Right atrium auricular region (tissue), 2 donors: ENCODE data around the gene JAG2. TPM values are rescaled to one million over a fixed set of nuclear protein-coding genes. Genes with fewer than 3 reads are reported as not detected.

ENCODE experiments used
- DNase-seq: peaks from one replicate; pipeline ENCODE4 v3.0.0-alpha.2; 2019; ENCODE audit warnings: low spot score
- H3K27ac ChIP-seq, 2 donors: fragments of 200-600 bp; sonication (generic); 1 replicate in 1 of 2; 2 replicates in 1 of 2; pipeline ENCODE4 v1.5.1; 2016 to 2019
- H3K27me3 ChIP-seq, 2 donors: fragments of 200-600 bp; sonication (generic); one replicate each; pipeline versions ENCODE4 v1.5.1 to v1.6.0; 2017 to 2019
- H3K36me3 ChIP-seq: fragments of 200-600 bp; sonication (generic); one replicate; pipeline ENCODE4 v1.5.1; 2016
- H3K4me1 ChIP-seq, 2 donors: fragments of 200-600 bp; sonication (generic); one replicate each; pipeline versions ENCODE4 v1.5.1 to v1.6.0; 2017 to 2019
- H3K4me3 ChIP-seq, 2 donors: fragments of 200-600 bp; sonication (generic); 1 replicate in 1 of 2; 2 replicates in 1 of 2; pipeline ENCODE4 v1.5.1; 2017 to 2019; ENCODE audit warnings: mild to moderate bottlenecking in 1 of 2, moderate library complexity in 1 of 2
- H3K9me3 ChIP-seq, 2 donors: fragments of 200-600 bp; sonication (generic); one replicate each; pipeline ENCODE4 v1.5.1; 2019
- total RNA-seq, 2 donors: library from RNA; depleted of rRNA; stranded (reverse); fragments of >200 nt; gene quantifications; one replicate each; pipeline ENCODE4 v1.1.0, GENCODE V29; 2016
- TF ChIP-seq, protein P1 (sequence below), 2 donors: fragments of 200-600 bp; sonication (generic); IDR thresholded peaks; one replicate each; pipeline ENCODE4 v1.5.1; 2019; ENCODE audit warnings: antibody characterized with exemption in 2 of 2

JAG2 gene
- total RNA-seq, 2 donors from 2014 or later: 14.5 to 17.3 TPM

DNA sequence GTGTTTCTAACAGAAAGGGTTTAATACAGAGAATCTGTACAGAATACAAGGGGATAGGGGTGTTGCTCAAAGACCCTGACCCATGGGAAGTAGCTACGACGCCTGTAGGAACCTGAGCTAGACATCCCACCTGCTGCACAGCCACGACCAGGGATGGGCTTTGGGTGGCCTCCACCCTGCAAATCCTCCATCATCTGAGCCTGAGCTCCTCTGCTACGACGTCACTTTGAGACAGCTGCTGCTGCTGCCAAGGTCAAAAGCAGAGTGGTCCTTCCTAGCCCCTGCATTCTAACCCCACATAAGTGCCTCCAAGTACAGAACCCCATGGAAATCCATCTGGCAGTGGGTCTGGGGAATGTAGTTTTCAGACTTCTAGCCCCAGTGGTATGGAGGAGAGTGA is 43.8 kb downstream of the JAG2 start:
- H3K4me1 ChIP-seq: no peaks in the 10 kb centered on the region
- no peak overlapping the region for H3K27ac ChIP-seq
- no peaks in the 10 kb centered on the region for H3K27me3 ChIP-seq
- H3K36me3 ChIP-seq: no peaks in the 10 kb centered on the region
- H3K4me3 ChIP-seq: no peak overlapping the region
- no peak for DNase-seq
- TF ChIP-seq, protein P1, sequence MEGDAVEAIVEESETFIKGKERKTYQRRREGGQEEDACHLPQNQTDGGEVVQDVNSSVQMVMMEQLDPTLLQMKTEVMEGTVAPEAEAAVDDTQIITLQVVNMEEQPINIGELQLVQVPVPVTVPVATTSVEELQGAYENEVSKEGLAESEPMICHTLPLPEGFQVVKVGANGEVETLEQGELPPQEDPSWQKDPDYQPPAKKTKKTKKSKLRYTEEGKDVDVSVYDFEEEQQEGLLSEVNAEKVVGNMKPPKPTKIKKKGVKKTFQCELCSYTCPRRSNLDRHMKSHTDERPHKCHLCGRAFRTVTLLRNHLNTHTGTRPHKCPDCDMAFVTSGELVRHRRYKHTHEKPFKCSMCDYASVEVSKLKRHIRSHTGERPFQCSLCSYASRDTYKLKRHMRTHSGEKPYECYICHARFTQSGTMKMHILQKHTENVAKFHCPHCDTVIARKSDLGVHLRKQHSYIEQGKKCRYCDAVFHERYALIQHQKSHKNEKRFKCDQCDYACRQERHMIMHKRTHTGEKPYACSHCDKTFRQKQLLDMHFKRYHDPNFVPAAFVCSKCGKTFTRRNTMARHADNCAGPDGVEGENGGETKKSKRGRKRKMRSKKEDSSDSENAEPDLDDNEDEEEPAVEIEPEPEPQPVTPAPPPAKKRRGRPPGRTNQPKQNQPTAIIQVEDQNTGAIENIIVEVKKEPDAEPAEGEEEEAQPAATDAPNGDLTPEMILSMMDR (IDR thresholded peaks at IDR 0.05): no peak
- peaks cover 0 to 28% of the 10 kb centered on the region in 2 donors for H3K9me3 ChIP-seq

DNA sequence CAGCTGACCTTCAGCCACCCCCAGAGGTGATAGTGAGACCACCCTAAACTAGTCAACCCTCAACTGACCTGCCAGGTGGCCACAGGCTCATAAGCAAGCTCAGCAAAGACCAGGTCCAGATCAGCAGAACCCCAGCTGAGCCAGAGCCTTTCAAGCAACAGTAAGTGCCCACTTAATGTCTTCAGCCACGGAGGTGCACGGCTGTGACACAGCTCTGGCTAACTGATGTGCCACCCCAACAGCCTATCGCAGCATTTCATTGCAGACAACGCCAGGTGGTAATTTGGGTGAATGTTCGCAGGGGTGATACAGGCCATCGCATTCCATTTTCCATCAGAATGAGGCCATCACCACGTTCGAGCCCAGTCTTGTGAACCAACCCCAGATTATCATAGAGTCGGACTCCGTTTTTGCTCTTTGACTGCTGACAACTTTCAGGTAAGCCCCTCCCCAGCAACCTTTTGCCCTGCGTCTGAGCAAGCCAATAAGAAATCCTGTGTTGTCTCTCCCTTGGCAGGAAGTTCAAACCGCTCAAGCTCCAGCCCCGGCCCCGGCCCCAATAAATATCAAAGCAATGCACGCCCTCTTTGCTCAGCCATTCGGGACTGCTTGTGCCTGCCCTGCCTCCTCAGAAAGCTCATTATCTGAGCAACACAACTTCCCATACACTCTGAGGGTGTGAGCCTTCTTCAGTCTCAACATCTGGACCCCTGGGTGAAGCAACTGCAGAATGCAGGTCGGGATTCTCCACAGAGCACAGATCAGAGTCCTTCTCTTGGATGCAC is 44.4 kb downstream of the JAG2 start:
- H3K36me3 ChIP-seq: no peaks in the 10 kb centered on the region

DNA sequence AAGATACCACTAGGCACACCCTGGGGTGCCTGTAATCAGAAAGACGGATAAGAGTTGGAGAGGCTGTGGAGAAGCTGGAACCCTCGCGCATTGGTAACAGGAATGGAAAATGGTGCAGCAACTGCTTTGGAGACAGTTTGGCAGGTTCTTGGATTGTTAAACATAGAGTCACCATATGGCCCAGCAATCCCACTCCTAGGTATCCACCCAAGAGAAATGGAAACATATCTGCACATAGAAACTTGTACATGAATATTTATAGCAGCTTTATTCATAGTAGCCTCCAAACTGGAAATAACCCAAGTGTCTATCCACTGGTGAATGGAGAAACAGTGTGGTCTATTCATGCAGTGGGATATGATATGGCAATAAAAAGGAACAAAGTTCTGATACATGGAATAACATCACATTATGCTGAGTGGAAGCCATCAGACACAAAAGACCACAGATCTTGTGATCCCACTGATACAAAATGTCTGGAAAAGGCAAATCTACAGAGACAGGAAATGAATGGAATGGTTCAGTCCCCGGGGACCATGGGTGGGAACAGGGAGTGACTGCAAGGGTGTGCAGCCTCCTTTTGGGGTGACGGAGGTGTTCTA is 45.4 kb downstream of the JAG2 start:
- no peak overlapping the region for H3K4me3 ChIP-seq
- no peaks in the 10 kb centered on the region for H3K4me1 ChIP-seq

More for the DNA sequence above, 44.4 kb downstream of the JAG2 start:
- TF ChIP-seq, protein P1 (IDR thresholded peaks at IDR 0.05): no peak
- H3K9me3 ChIP-seq: peaks cover 0 to 28% of the 10 kb centered on the region in 2 donors
- H3K27ac ChIP-seq: no peak overlapping the region
- H3K4me1 ChIP-seq: no peaks in the 10 kb centered on the region
- H3K4me3 ChIP-seq: no peak overlapping the region
- H3K27me3 ChIP-seq: no peaks in the 10 kb centered on the region
- no peak for DNase-seq

DNA sequence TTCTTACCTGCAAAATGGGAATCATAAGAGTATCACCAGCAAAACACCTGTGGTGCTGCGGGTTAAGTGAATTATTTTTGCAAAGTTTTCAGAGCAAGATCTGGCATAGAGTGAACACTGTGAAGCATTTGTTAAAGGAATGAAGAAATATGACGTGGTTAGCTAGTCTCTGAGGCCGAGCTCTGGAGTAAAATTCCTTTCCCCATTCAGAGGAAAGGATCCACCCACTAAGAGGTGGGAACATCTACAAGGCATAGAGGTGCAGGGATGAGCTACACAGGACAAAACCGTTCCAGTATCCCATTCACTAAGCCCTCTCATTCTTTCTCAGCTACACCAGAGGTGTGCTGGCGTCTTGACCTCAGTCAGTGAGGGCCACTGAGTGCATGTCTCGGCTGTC is 48.5 kb downstream of the JAG2 start:
- Histone ChIP-seq H3K4me3 (no peak overlapping the region), H3K4me1 (no peaks in the 10 kb centered on the region), H3K27me3 (no peaks in the 10 kb centered on the region), H3K9me3 (peaks cover 0 to 28% of the 10 kb centered on the region in 2 donors), H3K36me3 (no peaks in the 10 kb centered on the region), H3K27ac (no peak overlapping the region)
- no peak for DNase-seq
- TF ChIP-seq, protein P1 (IDR thresholded peaks at IDR 0.05): no peak

More for the DNA sequence above, 45.4 kb downstream of the JAG2 start:
- TF ChIP-seq, protein P1 (IDR thresholded peaks at IDR 0.05): no peak
- H3K27ac ChIP-seq: no peak overlapping the region
- no peak for DNase-seq
- H3K27me3 ChIP-seq: no peaks in the 10 kb centered on the region
- H3K36me3 ChIP-seq: no peaks in the 10 kb centered on the region
- peaks cover 0 to 28% of the 10 kb centered on the region in 2 donors for H3K9me3 ChIP-seq

DNA sequence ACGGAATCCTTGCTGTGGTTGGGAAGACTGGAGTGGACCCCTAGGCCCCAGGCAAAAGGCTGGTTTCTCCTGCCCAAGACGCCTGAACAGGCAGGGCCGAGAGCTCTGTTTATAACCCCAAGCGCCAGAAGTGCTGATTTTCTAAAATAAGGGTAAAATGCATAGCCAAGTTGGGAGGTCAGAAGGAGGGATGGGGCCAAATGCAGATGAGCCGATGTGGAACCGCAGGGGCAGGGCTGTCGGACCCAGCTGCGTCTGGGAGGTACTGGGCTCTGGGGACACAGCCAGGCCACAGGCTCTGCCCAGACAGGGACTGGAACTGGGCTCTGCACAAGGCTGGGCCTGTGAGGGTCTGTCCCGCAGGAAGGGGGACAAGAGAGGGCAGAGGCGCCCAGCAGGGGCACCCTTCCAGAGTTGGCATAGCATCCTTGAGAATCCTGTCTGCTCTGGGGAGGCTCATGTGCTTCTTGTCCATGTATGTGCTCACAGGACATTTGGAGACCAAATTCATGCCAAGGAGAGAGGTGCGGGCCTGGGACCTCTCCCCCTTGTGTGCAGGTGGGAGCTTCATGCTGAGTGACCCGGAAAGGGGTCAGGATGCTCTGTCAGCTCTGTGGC is 49.1 kb downstream of the JAG2 start:
- no peaks in the 10 kb centered on the region for H3K36me3 ChIP-seq
- H3K9me3 ChIP-seq: peaks cover 0 to 28% of the 10 kb centered on the region in 2 donors
- TF ChIP-seq, protein P1 (IDR thresholded peaks at IDR 0.05): no peak
- no peaks in the 10 kb centered on the region for H3K27me3 ChIP-seq
- no peak overlapping the region for H3K27ac ChIP-seq
- no peak for DNase-seq
- no peaks in the 10 kb centered on the region for H3K4me1 ChIP-seq
- no peak overlapping the region for H3K4me3 ChIP-seq
